Measurements from ENCODE around the gene PGLYRP4.

DNA sequence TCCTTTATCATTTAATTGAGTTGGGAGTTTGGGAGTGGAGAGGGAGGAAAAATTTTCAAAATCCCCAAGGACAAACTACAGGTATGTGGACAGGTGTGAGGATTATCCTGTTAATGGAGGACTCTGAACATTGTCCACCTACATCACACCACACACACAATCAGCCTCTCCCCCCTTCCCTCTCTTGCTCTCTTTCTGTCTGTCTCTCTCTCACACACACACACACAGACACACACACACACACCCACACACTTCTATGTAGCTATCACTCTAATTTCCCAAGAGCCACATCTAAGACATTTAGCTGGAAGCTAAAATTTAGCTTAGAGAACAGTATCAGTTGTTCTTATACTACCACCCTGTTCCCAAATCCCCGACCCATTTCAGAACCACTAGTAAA, 40.8 kb upstream of the PGLYRP4 start:
- TF ChIP-seq, protein P1, sequence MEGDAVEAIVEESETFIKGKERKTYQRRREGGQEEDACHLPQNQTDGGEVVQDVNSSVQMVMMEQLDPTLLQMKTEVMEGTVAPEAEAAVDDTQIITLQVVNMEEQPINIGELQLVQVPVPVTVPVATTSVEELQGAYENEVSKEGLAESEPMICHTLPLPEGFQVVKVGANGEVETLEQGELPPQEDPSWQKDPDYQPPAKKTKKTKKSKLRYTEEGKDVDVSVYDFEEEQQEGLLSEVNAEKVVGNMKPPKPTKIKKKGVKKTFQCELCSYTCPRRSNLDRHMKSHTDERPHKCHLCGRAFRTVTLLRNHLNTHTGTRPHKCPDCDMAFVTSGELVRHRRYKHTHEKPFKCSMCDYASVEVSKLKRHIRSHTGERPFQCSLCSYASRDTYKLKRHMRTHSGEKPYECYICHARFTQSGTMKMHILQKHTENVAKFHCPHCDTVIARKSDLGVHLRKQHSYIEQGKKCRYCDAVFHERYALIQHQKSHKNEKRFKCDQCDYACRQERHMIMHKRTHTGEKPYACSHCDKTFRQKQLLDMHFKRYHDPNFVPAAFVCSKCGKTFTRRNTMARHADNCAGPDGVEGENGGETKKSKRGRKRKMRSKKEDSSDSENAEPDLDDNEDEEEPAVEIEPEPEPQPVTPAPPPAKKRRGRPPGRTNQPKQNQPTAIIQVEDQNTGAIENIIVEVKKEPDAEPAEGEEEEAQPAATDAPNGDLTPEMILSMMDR (IDR thresholded peaks at IDR 0.05), result no peak
- no peak for TF ChIP-seq POLR2A (IDR thresholded peaks at IDR 0.05)

Data from adrenal gland (tissue), 5 donors.